Osteocyte (in vitro differentiated cells): ENCODE results near the gene RAC2. TPM values are rescaled to one million over a fixed set of nuclear protein-coding genes. Genes with fewer than 3 reads are reported as not detected.
A peak's percentile ranks its signal among the peaks of the same experiment; 100 is the strongest.

ENCODE experiments used
- DNase-seq: peaks from one replicate; pipeline ENCODE4 v3.0.0; 2021; ENCODE audit warnings: mixed read lengths; ENCODE audit not compliant: unreplicated experiment; ENCODE audit errors: extremely low spot score
- H3K27ac Mint-ChIP-seq: one replicate; pipeline ENCODE4 v1.8.0; 2021; ENCODE audit warnings: mild to moderate bottlenecking, mixed read lengths; ENCODE audit not compliant: unreplicated experiment
- H3K27me3 Mint-ChIP-seq: one replicate; pipeline ENCODE4 v1.8.0; 2021; ENCODE audit warnings: mixed read lengths; ENCODE audit not compliant: unreplicated experiment
- H3K36me3 Mint-ChIP-seq: one replicate; pipeline ENCODE4 v1.8.0; 2021; ENCODE audit warnings: mixed read lengths; ENCODE audit not compliant: unreplicated experiment
- H3K4me1 Mint-ChIP-seq: one replicate; pipeline ENCODE4 v1.8.0; 2021; ENCODE audit warnings: mixed read lengths; ENCODE audit not compliant: unreplicated experiment
- H3K4me3 Mint-ChIP-seq: one replicate; pipeline ENCODE4 v1.8.0; 2021; ENCODE audit warnings: mild to moderate bottlenecking, moderate library complexity, mixed read lengths; ENCODE audit not compliant: unreplicated experiment
- H3K9me3 Mint-ChIP-seq: one replicate; pipeline ENCODE4 v1.8.0; 2021; ENCODE audit warnings: mixed read lengths; ENCODE audit not compliant: unreplicated experiment
- CTCF ChIP-seq: fragments of 200-600 bp; sonication (generic); IDR thresholded peaks from 2 replicates; pipeline ENCODE4 v1.5.0; 2021; ENCODE audit warnings: antibody characterized with exemption, mild to moderate bottlenecking, moderate library complexity
- total RNA-seq: library from RNA; stranded (reverse); gene quantifications from 2 replicates; pipeline ENCODE4 v1.2.1, GENCODE V29; 2021

Gene RAC2
- total RNA-seq, 1 donor from 2014 or later: not detected

GRCh38 chr22:37177755-37178154 lies 66.3 kb downstream of the RAC2 start:
- peaks cover 4% of the 10 kb centered on the region for H3K36me3 Mint-ChIP-seq
- H3K4me3 Mint-ChIP-seq: no peak overlapping the region
- peaks cover 10% of the 10 kb centered on the region for H3K27me3 Mint-ChIP-seq
- H3K27ac Mint-ChIP-seq: no peak overlapping the region
- DNase-seq: no peak
- no peaks in the 10 kb centered on the region for H3K9me3 Mint-ChIP-seq
- no peak for TF ChIP-seq CTCF
- peaks cover 32% of the 10 kb centered on the region for H3K4me1 Mint-ChIP-seq

GRCh38 chr22:37177221-37177620 lies 66.8 kb downstream of the RAC2 start:
- Mint-ChIP-seq H3K27me3 (peaks cover 10% of the 10 kb centered on the region), H3K4me3 (no peak overlapping the region), H3K4me1 (peaks cover 32% of the 10 kb centered on the region), H3K9me3 (no peaks in the 10 kb centered on the region), H3K36me3 (peaks cover 4% of the 10 kb centered on the region), H3K27ac (no peak overlapping the region)
- DNase-seq: no peak
- no peak for TF ChIP-seq CTCF

GRCh38 chr22:37176464-37177061 lies 67.5 kb downstream of the RAC2 start:
- Mint-ChIP-seq H3K4me1 (peaks cover 32% of the 10 kb centered on the region), H3K27me3 (peaks cover 14% of the 10 kb centered on the region), H3K36me3 (peaks cover 1% of the 10 kb centered on the region), H3K4me3 (no peak overlapping the region), H3K27ac (peak overlapping the region; percentile 47), H3K9me3 (no peaks in the 10 kb centered on the region)
- DNase-seq: no peak
- no peak for TF ChIP-seq CTCF

GRCh38 chr22:37175414-37176281 lies 68.4 kb downstream of the RAC2 start:
- no peak for DNase-seq
- H3K4me1 Mint-ChIP-seq: peaks cover 32% of the 10 kb centered on the region
- H3K36me3 Mint-ChIP-seq: no peaks in the 10 kb centered on the region
- H3K27ac Mint-ChIP-seq: no peak overlapping the region
- peaks cover 24% of the 10 kb centered on the region for H3K27me3 Mint-ChIP-seq
- no peaks in the 10 kb centered on the region for H3K9me3 Mint-ChIP-seq
- H3K4me3 Mint-ChIP-seq: no peak overlapping the region
- no peak for TF ChIP-seq CTCF

Other genes starting within 250 kb of the RAC2 start
- gene TST, start 224.8 kb downstream of the RAC2 start, total RNA-seq: 20.5 and 21.1 TPM in 2 replicates
- gene MPST, start 224.5 kb downstream of the RAC2 start, total RNA-seq: 57.4 and 65.1 TPM in 2 replicates
- gene KCTD17, start 192.5 kb downstream of the RAC2 start, total RNA-seq: 35.8 and 39.6 TPM in 2 replicates
- not detected in 2 replicates for gene TMPRSS6, start 134.6 kb downstream of the RAC2 start, total RNA-seq
- 0.10 TPM in 1 of 2 replicates, not detected in the other for gene IL2RB, start 94.4 kb downstream of the RAC2 start, total RNA-seq
- 36.4 and 36.5 TPM in 2 replicates for gene C1QTNF6, start 56.0 kb downstream of the RAC2 start, total RNA-seq
- gene SSTR3, start 31.8 kb downstream of the RAC2 start, total RNA-seq: not detected in 2 replicates
- gene CYTH4, start 38.2 kb upstream of the RAC2 start, total RNA-seq: not detected in 2 replicates
- gene ELFN2, start 183.2 kb upstream of the RAC2 start, total RNA-seq: 0.97 and 0.99 TPM in 2 replicates
- 1.5 and 2.3 TPM in 2 replicates for gene MFNG, start 242.1 kb upstream of the RAC2 start, total RNA-seq